ENCODE measurements around the gene YPEL3.
A peak's percentile ranks its signal among the peaks of the same experiment; 100 is the strongest.

The YPEL3 gene

DNA sequence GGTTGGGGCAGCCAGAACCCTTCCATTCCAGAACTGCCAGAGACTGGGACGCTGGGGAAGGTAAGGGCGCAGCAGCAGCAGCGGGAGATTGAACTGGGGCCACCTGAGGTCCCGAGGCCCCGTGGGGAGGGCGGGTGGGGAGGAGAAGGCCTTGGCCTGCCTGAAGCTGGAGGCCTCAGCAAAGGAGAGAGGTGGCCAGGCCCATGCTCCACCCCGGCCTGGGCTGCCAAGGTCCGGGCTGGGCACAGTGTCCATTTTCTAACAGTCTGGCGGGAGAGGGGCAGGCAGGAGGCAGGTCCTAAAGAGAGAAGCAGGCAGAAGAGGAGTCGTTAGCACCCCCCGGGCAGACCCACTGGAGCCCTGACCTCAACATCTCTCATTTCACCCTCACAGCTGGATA, 18.4 kb upstream of the YPEL3 start:
- H3K27ac Mint-ChIP-seq (ENCODE audit: low read depth), result peak overlapping the region; percentile 67
- H3K27me3 Mint-ChIP-seq, result no peaks in the 10 kb centered on the region
- H3K36me3 Mint-ChIP-seq (ENCODE audit: insufficient read depth), result peaks cover 22% of the 10 kb centered on the region
- no peak overlapping the region for H3K4me3 Mint-ChIP-seq
- no peaks in the 10 kb centered on the region for H3K9me3 Mint-ChIP-seq
- DNase-seq (ENCODE audit: low spot score in 2 of 2) (no peak), ATAC-seq (replicated peaks; ENCODE audit: extremely low read depth, poor library complexity, severe bottlenecking) (no peak)
- H3K4me1 Mint-ChIP-seq, result peaks cover 10% of the 10 kb centered on the region

DNA sequence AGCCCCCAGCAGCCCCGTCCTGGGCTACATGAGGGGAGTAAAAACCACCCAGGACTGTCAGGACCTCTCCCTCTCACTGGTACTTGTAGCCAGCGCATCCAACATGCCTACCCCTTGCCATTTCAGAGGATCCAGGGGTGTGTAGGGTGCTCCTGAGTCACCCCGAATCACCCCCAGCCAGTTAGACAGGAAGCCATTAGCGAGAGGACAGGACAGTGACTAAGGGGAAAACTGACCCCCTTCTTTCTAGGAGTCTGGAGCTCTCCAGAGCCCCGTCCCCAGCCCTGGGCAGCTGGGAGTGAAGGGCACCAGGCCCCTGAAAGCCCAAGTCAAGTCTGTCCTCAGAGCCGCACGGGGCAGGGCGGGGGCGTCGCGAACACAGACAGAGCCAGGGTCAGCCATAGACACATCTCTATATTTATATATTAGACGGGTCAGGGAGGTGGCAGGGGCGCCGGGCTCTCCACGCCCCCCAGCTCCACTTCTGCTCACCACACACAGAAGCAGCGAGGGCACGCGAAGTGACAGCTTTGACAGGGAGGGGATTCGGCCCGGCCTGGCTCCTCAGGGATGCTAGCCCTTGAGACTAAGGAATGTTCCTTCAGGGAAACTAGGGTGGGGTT, 17.8 kb upstream of the YPEL3 start:
- Mint-ChIP-seq H3K27ac (ENCODE audit: low read depth) (peak overlapping the region; percentile 67), H3K27me3 (no peaks in the 10 kb centered on the region), H3K9me3 (no peaks in the 10 kb centered on the region), H3K36me3 (ENCODE audit: insufficient read depth) (peaks cover 18% of the 10 kb centered on the region), H3K4me1 (peaks cover 10% of the 10 kb centered on the region), H3K4me3 (no peak overlapping the region)
- ATAC-seq (replicated peaks; ENCODE audit: extremely low read depth, poor library complexity, severe bottlenecking) (no peak), DNase-seq (ENCODE audit: low spot score in 2 of 2) (no peak)

DNA sequence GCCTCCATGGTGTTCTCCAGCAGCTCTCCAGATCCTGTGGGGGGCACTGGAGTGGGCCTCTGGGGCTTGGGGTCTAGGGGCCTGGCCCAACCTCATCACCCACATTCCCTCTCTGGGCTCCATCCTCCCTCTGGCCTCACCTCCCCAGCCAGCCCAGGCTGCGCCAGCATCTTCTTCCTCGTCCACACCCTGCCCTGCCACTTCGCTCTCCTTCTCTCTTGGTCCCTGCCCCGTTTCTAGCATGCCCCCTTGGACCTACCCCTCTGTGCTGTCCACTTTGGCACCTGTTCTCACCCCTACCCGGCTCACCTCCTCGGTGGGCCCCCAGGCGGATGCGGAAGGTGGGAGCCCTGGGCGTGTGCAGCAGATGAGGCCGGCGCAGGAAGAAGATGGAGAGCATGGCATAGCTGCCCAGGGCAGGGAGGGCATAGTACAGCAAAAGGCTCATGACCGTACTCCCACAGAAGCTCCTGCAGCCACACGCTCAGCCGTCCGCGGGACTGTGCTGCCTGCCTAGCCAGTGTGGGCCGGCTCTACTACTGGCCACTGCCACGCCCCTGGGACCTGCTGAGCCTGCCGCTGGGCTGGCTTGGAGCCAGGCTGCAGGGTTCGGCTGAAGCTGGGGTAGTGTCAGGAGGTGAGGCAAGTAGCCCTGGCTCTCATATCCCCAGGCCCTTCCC, 17.2 kb upstream of the YPEL3 start, which contains the start of gene GDPD3:
GDPD3 (minus strand) TSS at position 507 of the 680 bp plus-strand sequence; CDS start at position 448, 59 bp downstream.
- Mint-ChIP-seq H3K4me1 (peaks cover 10% of the 10 kb centered on the region), H3K9me3 (no peaks in the 10 kb centered on the region), H3K27ac (ENCODE audit: low read depth) (peak within 1 kb of the TSS; percentile 67), H3K4me3 (no peak within 1 kb of the TSS), H3K36me3 (ENCODE audit: insufficient read depth) (peaks cover 19% of the 10 kb centered on the region), H3K27me3 (no peaks in the 10 kb centered on the region)
- DNase-seq (ENCODE audit: low spot score in 2 of 2), result no peak
- no peak for ATAC-seq (replicated peaks; ENCODE audit: extremely low read depth, poor library complexity, severe bottlenecking)

GRCh38 chr16:30112197-30113030, 16.4 kb upstream of the YPEL3 start:
- no peak overlapping the region for H3K4me3 Mint-ChIP-seq
- no peak overlapping the region for H3K27ac Mint-ChIP-seq (ENCODE audit: low read depth)
- H3K27me3 Mint-ChIP-seq, result no peaks in the 10 kb centered on the region
- peaks cover 10% of the 10 kb centered on the region for H3K4me1 Mint-ChIP-seq
- ATAC-seq (replicated peaks; ENCODE audit: extremely low read depth, poor library complexity, severe bottlenecking) (no peak), DNase-seq (ENCODE audit: low spot score in 2 of 2) (peak in 1 of 2 donors; percentile 35)
- H3K9me3 Mint-ChIP-seq, result no peaks in the 10 kb centered on the region
- H3K36me3 Mint-ChIP-seq (ENCODE audit: insufficient read depth), result peaks cover 21% of the 10 kb centered on the region

DNA sequence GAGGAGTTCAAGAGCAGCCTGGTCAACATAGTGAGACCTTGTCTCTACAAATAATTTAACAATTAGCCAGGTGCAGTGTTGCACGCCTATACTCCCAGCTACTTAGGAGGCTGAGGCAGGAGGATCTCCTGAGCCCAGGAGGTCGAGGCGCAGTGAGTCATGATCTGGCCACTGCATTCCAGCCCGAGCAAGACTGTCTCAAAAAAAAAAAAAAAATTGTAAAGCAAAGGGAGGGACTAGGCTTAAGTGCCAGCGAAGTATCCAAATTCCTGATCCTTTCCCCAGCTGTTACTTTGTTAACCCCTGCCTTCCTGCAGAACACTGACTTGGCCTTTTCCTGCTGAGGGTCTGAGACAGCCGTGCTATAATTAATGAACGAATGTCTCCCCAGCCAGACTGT, 14.6 kb upstream of the YPEL3 start:
- Mint-ChIP-seq H3K4me1 (peaks cover 10% of the 10 kb centered on the region), H3K4me3 (no peak overlapping the region), H3K27me3 (no peaks in the 10 kb centered on the region), H3K27ac (ENCODE audit: low read depth) (no peak overlapping the region), H3K36me3 (ENCODE audit: insufficient read depth) (peaks cover 16% of the 10 kb centered on the region), H3K9me3 (no peaks in the 10 kb centered on the region)
- ATAC-seq (replicated peaks; ENCODE audit: extremely low read depth, poor library complexity, severe bottlenecking) (no peak), DNase-seq (ENCODE audit: low spot score in 2 of 2) (no peak)

- no peak for ATAC-seq (replicated peaks; ENCODE audit: extremely low read depth, poor library complexity, severe bottlenecking)
- H3K27ac Mint-ChIP-seq (ENCODE audit: low read depth), result no peak overlapping the region
- H3K4me1 Mint-ChIP-seq, result peaks cover 4% of the 10 kb centered on the region
- no peak for DNase-seq (ENCODE audit: low spot score in 2 of 2)
- H3K36me3 Mint-ChIP-seq (ENCODE audit: insufficient read depth), result peaks cover 11% of the 10 kb centered on the region
- no peaks in the 10 kb centered on the region for H3K27me3 Mint-ChIP-seq
- H3K4me3 Mint-ChIP-seq, result no peak overlapping the region
- H3K9me3 Mint-ChIP-seq, result no peaks in the 10 kb centered on the region
Observed at GRCh38 chr16:30108059-30108850, 12.2 kb upstream of the YPEL3 start.

DNA sequence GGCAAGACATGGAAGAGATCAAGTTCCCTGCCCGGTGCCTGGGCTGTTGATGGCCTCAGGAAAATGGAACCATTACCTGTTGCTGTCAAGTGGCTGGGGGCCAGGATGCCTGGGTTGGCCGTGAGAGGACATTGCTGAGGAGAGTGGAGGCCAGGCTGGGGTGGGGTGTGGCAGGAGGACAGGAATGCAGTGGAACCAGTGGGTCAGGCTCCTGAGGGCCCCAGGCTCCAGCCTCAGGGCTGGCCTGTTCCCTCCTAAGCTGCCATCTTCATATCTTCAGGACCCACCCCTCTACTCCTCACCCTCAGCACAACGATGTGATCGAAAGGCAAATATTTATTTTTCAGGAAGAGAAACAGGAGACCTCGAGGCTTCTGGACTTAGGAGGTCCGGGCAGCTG, 8.5 kb upstream of the YPEL3 start:
- H3K4me1 Mint-ChIP-seq, result no peaks in the 10 kb centered on the region
- no peak for DNase-seq (ENCODE audit: low spot score in 2 of 2)
- peaks cover 7% of the 10 kb centered on the region for H3K36me3 Mint-ChIP-seq (ENCODE audit: insufficient read depth)

DNA sequence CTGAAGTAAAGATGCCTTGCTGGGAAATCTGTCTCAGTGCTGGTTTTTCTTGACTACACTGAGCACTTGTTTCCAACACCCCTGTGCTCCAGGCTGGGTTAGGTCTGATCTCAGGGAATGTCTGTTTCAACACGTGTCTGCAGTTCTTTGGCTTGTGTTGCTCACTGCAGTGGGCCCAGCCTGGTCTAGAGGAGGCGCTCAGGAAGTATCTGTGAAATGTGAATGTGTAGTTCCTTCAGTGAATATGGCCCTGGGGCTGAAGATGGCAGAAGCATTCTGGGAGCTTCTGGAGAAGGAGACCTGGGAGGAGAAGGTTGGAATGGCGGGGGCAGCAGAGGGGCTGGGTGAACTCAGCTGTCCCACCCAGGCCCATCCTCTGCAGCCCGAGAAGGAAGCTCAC, 8.1 kb upstream of the YPEL3 start:
- H3K4me1 Mint-ChIP-seq, result no peaks in the 10 kb centered on the region
- H3K36me3 Mint-ChIP-seq (ENCODE audit: insufficient read depth), result peaks cover 7% of the 10 kb centered on the region
- H3K27ac Mint-ChIP-seq (ENCODE audit: low read depth), result peak overlapping the region; percentile 40
- H3K9me3 Mint-ChIP-seq, result no peaks in the 10 kb centered on the region
- DNase-seq (ENCODE audit: low spot score in 2 of 2) (no peak), ATAC-seq (replicated peaks; ENCODE audit: extremely low read depth, poor library complexity, severe bottlenecking) (no peak)
- no peak overlapping the region for H3K4me3 Mint-ChIP-seq
- H3K27me3 Mint-ChIP-seq, result no peaks in the 10 kb centered on the region

More for the DNA sequence above, 8.5 kb upstream of the YPEL3 start:
- no peak for ATAC-seq (replicated peaks; ENCODE audit: extremely low read depth, poor library complexity, severe bottlenecking)
- Mint-ChIP-seq H3K27ac (ENCODE audit: low read depth) (peak overlapping the region; percentile 40), H3K27me3 (no peaks in the 10 kb centered on the region), H3K9me3 (no peaks in the 10 kb centered on the region), H3K4me3 (no peak overlapping the region)

DNA sequence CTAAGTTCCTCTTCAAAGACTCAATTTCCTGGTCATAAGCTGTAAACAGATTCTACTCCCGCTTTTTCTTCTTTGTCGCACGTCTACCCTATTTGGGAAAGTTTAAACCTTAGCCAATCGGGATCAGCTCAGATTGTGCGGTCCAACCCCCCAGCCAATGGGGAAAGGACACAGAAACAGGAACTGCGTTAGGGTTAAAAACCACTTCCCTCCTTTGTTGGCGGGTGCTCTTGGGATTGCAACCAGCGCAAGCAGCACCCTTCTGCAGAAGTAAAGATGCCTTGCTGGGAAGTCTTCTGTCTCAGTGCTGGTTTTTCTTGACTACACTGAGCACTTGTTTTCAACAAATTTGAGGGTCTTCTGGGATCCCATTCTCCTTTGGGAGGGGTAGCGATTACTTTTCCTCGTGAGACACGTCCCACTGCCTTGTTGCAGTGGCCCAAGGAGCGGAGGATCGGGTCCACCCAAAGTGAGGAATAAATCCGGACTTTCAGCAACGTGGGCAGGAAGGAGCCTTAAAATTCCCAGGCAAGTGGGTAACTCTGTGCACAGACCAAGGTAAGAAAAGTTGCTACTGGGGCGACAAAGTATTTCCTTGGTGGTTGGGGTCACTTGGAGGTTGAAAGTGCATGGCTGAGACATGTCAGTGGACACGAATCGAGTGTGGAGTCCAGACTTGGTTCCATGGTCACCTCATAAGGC, 1.0 kb upstream of the YPEL3 start:
- ATAC-seq (replicated peaks; ENCODE audit: extremely low read depth, poor library complexity, severe bottlenecking) (no peak), DNase-seq (ENCODE audit: low spot score in 2 of 2) (no peak)
- H3K27ac Mint-ChIP-seq (ENCODE audit: low read depth), result peak overlapping the region; percentile 79
- H3K4me1 Mint-ChIP-seq, result peaks cover 36% of the 10 kb centered on the region
- H3K36me3 Mint-ChIP-seq (ENCODE audit: insufficient read depth), result peaks cover 25% of the 10 kb centered on the region
- H3K27me3 Mint-ChIP-seq, result no peaks in the 10 kb centered on the region
- H3K4me3 Mint-ChIP-seq, result peak overlapping the region; percentile 88
- H3K9me3 Mint-ChIP-seq, result peaks cover 6% of the 10 kb centered on the region

DNA sequence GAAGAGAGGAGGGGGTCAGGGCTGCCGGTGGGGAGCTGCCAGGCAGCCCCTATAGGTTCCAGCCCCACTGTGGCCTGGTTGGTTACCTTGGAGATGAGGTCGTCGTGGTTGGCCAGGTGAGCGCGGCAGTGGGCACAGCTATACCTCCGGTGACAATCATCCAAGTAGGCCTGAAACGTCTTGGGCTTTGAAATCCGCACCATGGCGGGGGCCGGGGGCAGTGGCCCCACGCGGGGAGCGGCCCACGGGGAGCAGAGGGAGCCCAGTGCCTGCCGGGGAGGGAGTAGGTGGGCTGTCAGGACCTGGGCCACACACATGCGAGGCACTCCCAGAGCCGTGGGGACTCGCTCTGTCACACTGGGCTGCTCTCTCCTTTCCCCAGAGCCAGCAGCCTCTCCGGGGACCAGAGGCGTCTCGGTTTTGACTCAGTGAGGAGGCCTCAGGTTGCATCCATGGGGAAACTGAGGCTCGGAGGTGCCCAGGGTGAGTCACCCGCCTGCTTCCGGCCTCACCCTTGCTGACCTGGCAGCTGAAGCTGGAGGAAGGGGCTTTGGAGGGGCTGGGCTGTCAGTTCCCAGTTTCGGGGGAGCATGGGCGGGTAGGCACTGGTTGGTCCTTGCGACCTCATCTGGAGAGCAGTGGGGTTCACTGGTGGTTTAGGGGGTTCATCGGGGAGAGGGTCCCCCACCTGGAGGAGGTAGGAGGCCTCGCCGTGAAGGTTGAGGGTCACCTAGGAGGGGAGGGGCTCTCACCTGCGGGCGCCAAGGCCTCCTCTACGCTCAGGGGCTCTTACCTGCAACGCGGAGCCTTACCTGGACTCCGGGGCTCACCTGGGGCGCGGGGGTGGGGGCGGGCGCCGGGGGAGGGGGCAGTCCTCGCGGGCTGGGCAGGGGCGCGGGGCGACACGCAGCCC, 591 bp downstream of the YPEL3 start:
- peak overlapping the region; percentile 95 for H3K27ac Mint-ChIP-seq (ENCODE audit: low read depth)
- no peak for ATAC-seq (replicated peaks; ENCODE audit: extremely low read depth, poor library complexity, severe bottlenecking)
- DNase-seq (ENCODE audit: low spot score in 2 of 2), result no peak
- peaks cover 42% of the 10 kb centered on the region for H3K4me1 Mint-ChIP-seq
- peaks cover 26% of the 10 kb centered on the region for H3K36me3 Mint-ChIP-seq (ENCODE audit: insufficient read depth)
- peak overlapping the region; percentile 88 for H3K4me3 Mint-ChIP-seq
- no peaks in the 10 kb centered on the region for H3K27me3 Mint-ChIP-seq
- H3K9me3 Mint-ChIP-seq, result peaks cover 6% of the 10 kb centered on the region

- DNase-seq (ENCODE audit: low spot score in 2 of 2) (no peak), ATAC-seq (replicated peaks; ENCODE audit: extremely low read depth, poor library complexity, severe bottlenecking) (no peak)
- Mint-ChIP-seq H3K36me3 (ENCODE audit: insufficient read depth) (peaks cover 26% of the 10 kb centered on the region), H3K27me3 (no peaks in the 10 kb centered on the region), H3K9me3 (peaks cover 6% of the 10 kb centered on the region), H3K4me1 (peaks cover 42% of the 10 kb centered on the region), H3K4me3 (peak overlapping the region; percentile 88), H3K27ac (ENCODE audit: low read depth) (peak overlapping the region; percentile 95)
Observed at GRCh38 chr16:30094541-30095165, 1.4 kb downstream of the YPEL3 start.
